Activated T-helper 17 cell treated with anti-CD3 and anti-CD28 coated beads, Interleukin-2, amount 50 U/mL, for 72 hours (primary cell): ENCODE data around the gene ENAH. TPM values are rescaled to one million over a fixed set of nuclear protein-coding genes. Genes with fewer than 3 reads are reported as not detected.
"Not testable (repeated sequence)": the region's sequence is repeated elsewhere in the genome, so short reads cannot be mapped to it uniquely, and the experiment has no call there.

Source experiments
- ATAC-seq: fragments of 150-1000 bp; cut with Tn5 transposase; replicated peaks from 2 replicates; pipeline ENCODE4 v1.10.0; 2021; ENCODE audit warnings: mild to moderate bottlenecking, moderate library complexity
- H3K27ac Mint-ChIP-seq: one replicate; pipeline ENCODE4 v1.8.0; 2022; ENCODE audit warnings: mixed read lengths
- H3K27me3 Mint-ChIP-seq: one replicate; pipeline ENCODE4 v1.8.0; 2022; ENCODE audit warnings: mixed read lengths
- H3K36me3 Mint-ChIP-seq: one replicate; pipeline ENCODE4 v1.8.0; 2022; ENCODE audit warnings: low read depth, mild to moderate bottlenecking, mixed read lengths
- H3K4me1 Mint-ChIP-seq: one replicate; pipeline ENCODE4 v1.8.0; 2022; ENCODE audit warnings: mixed read lengths
- H3K4me3 Mint-ChIP-seq: one replicate; pipeline ENCODE4 v1.8.0; 2022; ENCODE audit warnings: mild to moderate bottlenecking, mixed read lengths
- H3K9me3 Mint-ChIP-seq: one replicate; pipeline ENCODE4 v1.8.0; 2022; ENCODE audit warnings: mixed read lengths
- total RNA-seq, 2 donors: library from RNA; stranded (reverse); gene quantifications; one replicate each; pipeline ENCODE4 v1.2.3, GENCODE V29; 2022

The ENAH gene
- total RNA-seq, 2 donors from 2014 or later = 0.08 TPM; not detected in 1

- H3K27ac Mint-ChIP-seq, H3K4me3 Mint-ChIP-seq, H3K4me1 Mint-ChIP-seq: not testable (repeated sequence)
Observed at GRCh38 chr1:225513576-225513975, 139.3 kb downstream of the ENAH start.

GRCh38 chr1:225511828-225512381, 141.0 kb downstream of the ENAH start:
- H3K9me3 Mint-ChIP-seq = no peaks in the 10 kb centered on the region
- H3K36me3 Mint-ChIP-seq = no peaks in the 10 kb centered on the region
- H3K27ac Mint-ChIP-seq = no peak overlapping the region
- H3K4me3 Mint-ChIP-seq = no peak overlapping the region
- peaks cover 4% of the 10 kb centered on the region for H3K4me1 Mint-ChIP-seq
- peaks cover 10% of the 10 kb centered on the region for H3K27me3 Mint-ChIP-seq
- ATAC-seq = no peak

More at GRCh38 chr1:225513576-225513975, 139.3 kb downstream of the ENAH start:
- H3K9me3 Mint-ChIP-seq, H3K36me3 Mint-ChIP-seq, ATAC-seq: not testable (repeated sequence)
- H3K27me3 Mint-ChIP-seq = peaks cover 20% of the 10 kb centered on the region

- H3K9me3 Mint-ChIP-seq, H3K36me3 Mint-ChIP-seq, H3K27me3 Mint-ChIP-seq, ATAC-seq, H3K27ac Mint-ChIP-seq, H3K4me1 Mint-ChIP-seq, H3K4me3 Mint-ChIP-seq: not testable (repeated sequence)
Observed at GRCh38 chr1:225510740-225511139, 142.2 kb downstream of the ENAH start.

- Mint-ChIP-seq H3K27me3 (peaks cover 7% of the 10 kb centered on the region), H3K4me1 (peaks cover 4% of the 10 kb centered on the region), H3K4me3 (no peak overlapping the region), H3K27ac (no peak overlapping the region), H3K36me3 (no peaks in the 10 kb centered on the region), H3K9me3 (no peaks in the 10 kb centered on the region)
- ATAC-seq = peak; percentile 78
Observed at GRCh38 chr1:225509770-225510169, 143.2 kb downstream of the ENAH start.

- Mint-ChIP-seq H3K9me3 (no peaks in the 10 kb centered on the region), H3K4me3 (no peak overlapping the region), H3K36me3 (no peaks in the 10 kb centered on the region), H3K27ac (no peak overlapping the region), H3K27me3 (peaks cover 7% of the 10 kb centered on the region), H3K4me1 (peaks cover 4% of the 10 kb centered on the region)
- no peak for ATAC-seq
Observed at GRCh38 chr1:225509376-225509707, 143.6 kb downstream of the ENAH start.

GRCh38 chr1:225508538-225509375, 144.2 kb downstream of the ENAH start:
- Mint-ChIP-seq H3K27ac (no peak overlapping the region), H3K27me3 (peaks cover 7% of the 10 kb centered on the region), H3K36me3 (no peaks in the 10 kb centered on the region), H3K4me1 (peaks cover 4% of the 10 kb centered on the region), H3K9me3 (no peaks in the 10 kb centered on the region), H3K4me3 (no peak overlapping the region)
- peak; percentile 88 for ATAC-seq

- Mint-ChIP-seq H3K4me1 (peaks cover 4% of the 10 kb centered on the region), H3K9me3 (no peaks in the 10 kb centered on the region), H3K27me3 (peaks cover 4% of the 10 kb centered on the region), H3K36me3 (no peaks in the 10 kb centered on the region), H3K4me3 (no peak overlapping the region), H3K27ac (no peak overlapping the region)
- ATAC-seq = no peak
Observed at GRCh38 chr1:225506727-225507126, 146.2 kb downstream of the ENAH start.

GRCh38 chr1:225504776-225505175, 148.1 kb downstream of the ENAH start:
- no peak overlapping the region for H3K4me3 Mint-ChIP-seq
- no peak for ATAC-seq

GRCh38 chr1:225500624-225501192, 152.2 kb downstream of the ENAH start:
- ATAC-seq = no peak
- H3K4me1 Mint-ChIP-seq = no peaks in the 10 kb centered on the region
- H3K36me3 Mint-ChIP-seq = no peaks in the 10 kb centered on the region
- peaks cover 12% of the 10 kb centered on the region for H3K27me3 Mint-ChIP-seq
- no peaks in the 10 kb centered on the region for H3K9me3 Mint-ChIP-seq
- H3K4me3 Mint-ChIP-seq = no peak overlapping the region
- H3K27ac Mint-ChIP-seq = no peak overlapping the region

More at GRCh38 chr1:225504776-225505175, 148.1 kb downstream of the ENAH start:
- Mint-ChIP-seq H3K9me3 (no peaks in the 10 kb centered on the region), H3K36me3 (no peaks in the 10 kb centered on the region), H3K27ac (no peak overlapping the region), H3K27me3 (peaks cover 3% of the 10 kb centered on the region), H3K4me1 (peaks cover 2% of the 10 kb centered on the region)

- Mint-ChIP-seq H3K9me3 (no peaks in the 10 kb centered on the region), H3K36me3 (no peaks in the 10 kb centered on the region), H3K4me3 (no peak overlapping the region), H3K4me1 (no peaks in the 10 kb centered on the region), H3K27ac (no peak overlapping the region), H3K27me3 (peaks cover 12% of the 10 kb centered on the region)
- ATAC-seq = peak; percentile 28
Observed at GRCh38 chr1:225498549-225499136, 154.3 kb downstream of the ENAH start.

GRCh38 chr1:225494789-225495359, 158.0 kb downstream of the ENAH start:
- no peak overlapping the region for H3K27ac Mint-ChIP-seq
- no peaks in the 10 kb centered on the region for H3K9me3 Mint-ChIP-seq
- H3K4me1 Mint-ChIP-seq = no peaks in the 10 kb centered on the region
- ATAC-seq = no peak
- H3K4me3 Mint-ChIP-seq = no peak overlapping the region
- H3K27me3 Mint-ChIP-seq = peaks cover 12% of the 10 kb centered on the region
- no peaks in the 10 kb centered on the region for H3K36me3 Mint-ChIP-seq

- H3K27ac Mint-ChIP-seq = no peak overlapping the region
- H3K36me3 Mint-ChIP-seq = no peaks in the 10 kb centered on the region
- H3K9me3 Mint-ChIP-seq = no peaks in the 10 kb centered on the region
- no peak overlapping the region for H3K4me3 Mint-ChIP-seq
- peaks cover 12% of the 10 kb centered on the region for H3K27me3 Mint-ChIP-seq
- H3K4me1 Mint-ChIP-seq = no peaks in the 10 kb centered on the region
- ATAC-seq = no peak
Observed at GRCh38 chr1:225493591-225494246, 159.2 kb downstream of the ENAH start.

- H3K4me3 Mint-ChIP-seq = no peak overlapping the region
- no peaks in the 10 kb centered on the region for H3K4me1 Mint-ChIP-seq
- peaks cover 6% of the 10 kb centered on the region for H3K27me3 Mint-ChIP-seq
- no peak for ATAC-seq
- no peaks in the 10 kb centered on the region for H3K36me3 Mint-ChIP-seq
- H3K9me3 Mint-ChIP-seq = no peaks in the 10 kb centered on the region
- no peak overlapping the region for H3K27ac Mint-ChIP-seq
Observed at GRCh38 chr1:225488676-225489075, 164.2 kb downstream of the ENAH start.

- ATAC-seq = no peak
- no peaks in the 10 kb centered on the region for H3K36me3 Mint-ChIP-seq
- peaks cover 6% of the 10 kb centered on the region for H3K27me3 Mint-ChIP-seq
- H3K27ac Mint-ChIP-seq = no peak overlapping the region
- H3K4me1 Mint-ChIP-seq = no peaks in the 10 kb centered on the region
- no peak overlapping the region for H3K4me3 Mint-ChIP-seq
- H3K9me3 Mint-ChIP-seq = no peaks in the 10 kb centered on the region
Observed at GRCh38 chr1:225486856-225487255, 166.1 kb downstream of the ENAH start.
